NCI-H510A (cell line): ENCODE measurements around the gene TMEM178B.
"Not testable (repeated sequence)": the region's sequence is repeated elsewhere in the genome, so short reads cannot be mapped to it uniquely, and the experiment has no call there.

ENCODE experiments used
- DNase-seq: peaks from one replicate; lab custom pipeline; 2025; lab: John Stamatoyannopoulos, UW

Gene TMEM178B

DNA sequence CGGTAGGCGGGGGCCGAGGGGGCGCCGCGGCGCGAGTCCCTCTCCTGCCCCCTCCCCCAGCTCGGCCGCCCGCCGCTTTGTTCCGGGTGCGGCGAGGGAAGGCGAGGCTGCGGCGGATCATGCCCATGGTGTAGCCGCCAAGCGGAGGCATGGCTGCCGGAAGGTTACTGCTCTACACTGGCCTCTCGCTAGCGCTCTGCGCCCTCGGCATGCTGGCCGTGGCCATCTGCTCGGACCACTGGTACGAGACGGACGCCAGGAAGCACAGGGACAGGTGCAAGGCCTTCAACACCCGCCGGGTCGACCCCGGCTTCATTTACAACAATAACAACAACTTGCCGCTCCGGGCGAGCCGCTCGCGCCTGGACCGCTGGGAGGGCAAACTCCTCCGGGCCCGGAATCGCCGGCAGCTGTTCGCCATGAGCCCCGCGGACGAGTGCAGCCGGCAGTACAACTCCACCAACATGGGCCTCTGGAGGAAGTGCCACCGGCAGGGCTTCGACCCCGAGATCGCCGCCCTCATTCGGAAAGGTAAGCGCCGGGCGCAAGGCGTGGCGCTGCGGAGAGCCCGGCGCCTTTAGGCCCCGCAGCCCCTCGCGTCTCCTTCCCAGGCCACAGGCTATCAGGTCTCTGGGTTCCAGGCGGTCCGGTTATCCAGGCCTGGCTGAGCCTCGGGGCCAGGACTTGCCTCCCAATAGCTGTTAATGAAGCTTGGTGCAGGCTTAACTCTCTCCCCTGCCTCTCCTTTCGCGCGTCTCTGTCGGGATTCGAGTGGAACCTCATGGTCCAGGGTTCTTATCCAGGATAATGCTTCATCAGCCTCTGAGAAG lies 513 bp downstream of the TMEM178B start:
- DNase-seq = peak; percentile 48

DNA sequence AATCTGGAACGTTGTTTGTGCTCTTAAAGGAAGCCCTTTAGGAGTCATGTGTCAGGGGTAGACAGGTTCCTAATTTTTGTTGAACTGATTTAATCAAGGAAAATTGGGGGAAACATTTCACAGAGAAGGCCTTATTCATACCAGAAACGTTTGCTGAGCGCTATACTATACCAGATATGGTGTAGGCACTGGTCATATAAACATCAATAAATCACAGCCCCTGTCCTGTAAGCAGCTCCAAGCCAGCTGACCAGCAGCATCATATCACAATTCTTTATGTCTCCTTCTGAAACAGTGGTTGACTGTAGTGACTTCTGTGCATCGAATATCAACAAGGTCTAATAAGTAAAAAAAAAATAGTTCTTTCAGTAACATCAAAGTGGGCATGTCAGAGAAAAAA lies 1.1 kb downstream of the TMEM178B start:
- no peak for DNase-seq

DNA sequence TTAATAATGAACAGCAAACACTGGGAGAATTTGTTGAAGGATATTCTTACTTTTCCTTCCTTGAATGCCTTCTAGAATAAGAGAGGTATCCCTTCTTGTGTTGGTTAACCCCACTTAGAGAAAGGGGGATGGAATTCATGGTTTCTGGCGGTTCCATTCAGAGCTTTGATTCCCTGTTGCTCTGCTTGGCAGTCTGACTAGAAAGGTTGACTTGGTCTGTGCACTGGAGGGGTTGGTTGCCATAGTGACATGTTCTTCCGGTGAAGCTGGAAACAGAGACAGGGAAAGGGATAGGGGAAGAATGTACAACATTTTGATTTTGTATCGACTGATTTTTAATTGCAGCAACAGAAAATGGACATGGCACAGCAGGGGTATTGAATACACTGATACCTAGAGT lies 2.5 kb downstream of the TMEM178B start:
- peak; percentile 11 for DNase-seq

GRCh38 chr7:141079219-141079618 lies 5.4 kb downstream of the TMEM178B start:
- DNase-seq = no peak

- DNase-seq = not testable (repeated sequence)
Measured at GRCh38 chr7:141089490-141089889, 15.6 kb downstream of the TMEM178B start.

- no peak for DNase-seq
Measured at GRCh38 chr7:141094336-141095070, 20.6 kb downstream of the TMEM178B start.

- no peak for DNase-seq
Measured at GRCh38 chr7:141097430-141097829, 23.6 kb downstream of the TMEM178B start.

GRCh38 chr7:141102436-141102835 lies 28.6 kb downstream of the TMEM178B start:
- DNase-seq = no peak

DNA sequence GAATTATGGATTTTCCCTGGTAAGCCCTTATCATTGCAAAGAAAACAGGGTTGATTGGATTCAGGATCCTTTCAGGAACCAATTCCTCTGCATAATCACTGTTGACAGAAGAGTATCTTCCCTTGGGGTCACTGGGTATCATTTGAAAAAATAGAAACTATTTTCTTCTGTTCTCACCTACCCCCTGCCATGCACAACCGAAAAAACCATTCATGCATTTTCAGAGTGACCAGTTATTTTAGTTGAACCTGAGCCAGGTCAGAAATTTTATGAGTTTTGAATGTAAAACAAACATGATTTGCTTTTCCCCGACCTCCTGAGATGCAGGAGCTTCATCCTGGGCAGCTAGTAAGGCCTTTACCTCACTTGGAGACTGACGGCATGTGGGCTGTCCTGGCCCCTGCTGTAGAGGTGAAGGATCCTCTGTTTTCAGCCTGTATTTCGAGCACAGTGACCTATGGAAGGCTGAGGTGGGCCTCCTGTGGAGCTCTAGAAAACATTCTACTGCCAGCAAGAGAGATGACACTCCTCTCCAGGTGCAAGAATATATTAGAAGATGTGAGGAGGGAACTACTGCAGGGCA lies 30.1 kb downstream of the TMEM178B start:
- DNase-seq = no peak

DNA sequence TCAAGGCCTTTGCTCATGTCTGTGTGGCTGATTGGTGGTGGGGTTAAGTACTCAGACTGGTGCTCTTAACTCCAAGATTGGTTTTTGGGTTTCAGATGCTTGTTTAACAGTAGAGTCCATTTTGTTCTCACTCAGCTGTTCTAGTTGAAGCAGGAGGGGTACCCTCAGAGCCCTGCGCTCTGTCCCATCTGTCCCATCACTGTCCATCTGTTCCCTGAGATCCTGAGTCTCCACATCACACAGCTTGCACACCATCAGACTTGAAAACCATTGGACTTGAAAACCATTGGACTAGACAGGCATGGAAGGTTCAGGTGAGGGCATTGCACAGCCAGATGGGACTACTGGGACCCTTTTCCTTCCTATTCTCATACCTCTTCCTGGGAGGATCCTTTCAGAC lies 39.3 kb downstream of the TMEM178B start:
- no peak for DNase-seq

DNA sequence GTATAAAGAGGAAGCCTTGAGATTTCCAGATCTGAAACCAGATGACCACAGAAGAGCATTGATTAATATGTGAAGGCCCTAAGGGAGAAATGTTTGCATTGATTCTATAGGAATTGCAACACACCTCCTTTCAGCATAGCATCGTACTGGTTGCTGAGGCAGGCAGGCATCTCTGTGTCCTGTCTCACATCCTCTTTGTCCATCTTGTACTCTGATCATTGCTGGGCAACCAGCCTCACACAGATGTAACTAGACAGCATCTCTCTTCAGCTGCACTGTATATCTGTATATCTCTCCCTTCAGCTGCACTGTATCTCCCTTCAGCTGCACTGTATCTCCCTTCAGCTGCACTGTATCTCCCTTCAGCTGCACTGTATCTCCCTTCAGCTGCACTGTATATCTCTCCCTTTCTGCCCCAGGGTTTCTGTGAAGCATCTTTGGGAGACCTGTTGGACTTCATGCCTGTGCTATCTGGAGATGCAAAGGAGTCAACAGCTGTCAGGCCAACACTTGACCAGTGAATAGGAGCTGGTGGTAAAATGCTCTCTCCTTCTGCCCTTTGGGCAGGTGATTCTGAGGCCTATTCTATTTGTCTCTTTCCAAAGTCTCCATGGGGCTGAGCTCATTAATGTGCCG lies 40.3 kb downstream of the TMEM178B start:
- DNase-seq = no peak

DNA sequence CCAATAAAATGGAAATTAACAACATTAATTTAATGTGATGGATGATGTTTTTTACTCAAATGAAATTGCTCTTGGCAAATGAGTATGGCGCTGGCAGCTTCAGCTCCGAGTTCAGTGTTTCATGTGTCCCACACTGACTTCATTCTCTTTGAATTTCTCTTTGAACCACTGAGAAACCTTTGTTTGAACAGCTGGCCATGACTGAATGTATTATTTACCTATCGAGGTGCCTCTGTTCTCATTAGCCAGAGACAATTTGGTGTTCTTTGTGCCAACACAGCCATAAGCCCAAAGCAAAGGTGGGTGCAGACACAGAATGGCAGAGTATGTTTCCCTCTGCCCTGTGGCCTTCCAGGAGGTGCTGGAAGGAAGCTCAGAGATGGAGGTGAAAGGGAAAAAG lies 42.1 kb downstream of the TMEM178B start:
- DNase-seq = peak; percentile 49

DNA sequence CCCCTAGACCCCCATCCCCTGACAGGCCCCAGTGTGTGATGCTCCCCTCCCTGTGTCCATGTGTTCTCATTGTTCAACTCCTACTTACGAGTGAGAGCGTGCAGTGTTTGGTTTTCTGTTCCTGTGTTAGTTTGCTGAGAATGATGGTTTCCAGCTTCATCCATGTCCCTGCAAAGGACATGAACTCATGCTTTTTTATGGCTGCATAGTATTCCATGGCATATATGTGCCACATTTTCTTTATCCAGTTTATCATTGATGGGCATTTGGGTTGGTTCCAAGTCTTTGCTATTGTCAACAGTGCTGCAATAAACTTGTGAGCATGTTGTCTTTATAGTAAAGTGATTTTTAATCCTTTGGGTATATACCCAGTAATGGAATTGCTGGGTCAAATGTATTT lies 42.8 kb downstream of the TMEM178B start:
- not testable (repeated sequence) for DNase-seq

DNA sequence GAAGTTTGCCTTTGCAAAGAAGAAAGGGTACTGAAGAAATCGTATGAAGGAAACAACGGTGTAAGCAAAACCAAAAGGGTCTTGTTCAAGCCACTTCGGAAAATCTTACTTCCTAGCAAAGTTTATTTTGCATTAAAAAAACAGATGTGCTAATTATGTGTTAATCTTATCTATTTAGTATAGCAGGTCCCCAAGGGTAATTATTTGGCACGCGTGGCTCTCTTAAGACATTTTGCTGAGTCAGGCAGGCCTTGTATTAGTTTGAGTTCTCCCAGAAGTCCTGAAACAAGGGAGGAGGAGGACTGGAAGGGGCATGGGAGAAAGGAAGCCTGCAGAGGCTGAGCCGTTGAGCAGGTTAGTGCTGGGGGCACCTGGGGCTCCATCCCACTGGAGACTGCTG lies 44.9 kb downstream of the TMEM178B start:
- no peak for DNase-seq

GRCh38 chr7:141119187-141119586 lies 45.3 kb downstream of the TMEM178B start:
- no peak for DNase-seq

GRCh38 chr7:141122736-141123135 lies 48.9 kb downstream of the TMEM178B start:
- DNase-seq = no peak

GRCh38 chr7:141123522-141123921 lies 49.7 kb downstream of the TMEM178B start:
- DNase-seq = no peak

GRCh38 chr7:141126107-141126506 lies 52.2 kb downstream of the TMEM178B start:
- DNase-seq = no peak

DNA sequence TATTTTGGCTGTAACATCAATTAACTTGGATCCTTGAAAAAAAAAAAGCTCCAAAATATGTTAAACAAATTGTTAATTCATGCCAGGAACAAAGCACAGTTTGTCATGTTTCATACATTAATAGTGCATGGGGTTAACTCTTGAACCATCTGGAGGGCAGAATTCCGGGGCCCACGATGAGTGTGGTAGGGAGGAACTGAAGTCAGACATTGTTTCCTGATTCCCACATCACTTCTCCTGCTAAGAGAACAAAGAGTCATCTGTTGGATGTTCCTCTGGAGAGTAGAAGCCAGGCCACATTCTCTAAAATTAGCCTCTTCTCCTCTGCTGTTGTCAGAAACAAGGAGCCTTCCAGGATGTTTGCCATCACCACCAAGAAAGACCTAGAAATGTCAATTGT lies 54.6 kb downstream of the TMEM178B start:
- no peak for DNase-seq

DNA sequence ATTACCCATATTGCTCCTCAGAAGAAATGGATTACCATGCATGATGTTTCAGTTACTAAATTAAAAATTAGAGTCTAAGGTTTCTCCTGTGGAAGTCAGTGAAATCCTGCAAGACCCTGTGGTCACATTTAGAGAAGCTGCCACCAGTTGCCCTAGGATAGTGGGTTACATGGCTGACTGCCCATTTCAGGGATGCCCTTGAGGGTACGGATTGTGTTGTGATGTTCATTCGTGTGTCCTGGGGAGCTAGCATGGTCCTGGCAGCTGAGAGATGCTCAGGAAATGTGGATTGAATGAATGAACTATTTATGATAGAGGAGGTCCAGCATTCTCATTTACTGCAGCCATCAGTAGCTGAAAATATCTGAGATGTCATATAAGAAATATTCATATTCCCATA lies 55.1 kb downstream of the TMEM178B start:
- no peak for DNase-seq

- no peak for DNase-seq
Measured at GRCh38 chr7:141132671-141133070, 58.8 kb downstream of the TMEM178B start.

DNA sequence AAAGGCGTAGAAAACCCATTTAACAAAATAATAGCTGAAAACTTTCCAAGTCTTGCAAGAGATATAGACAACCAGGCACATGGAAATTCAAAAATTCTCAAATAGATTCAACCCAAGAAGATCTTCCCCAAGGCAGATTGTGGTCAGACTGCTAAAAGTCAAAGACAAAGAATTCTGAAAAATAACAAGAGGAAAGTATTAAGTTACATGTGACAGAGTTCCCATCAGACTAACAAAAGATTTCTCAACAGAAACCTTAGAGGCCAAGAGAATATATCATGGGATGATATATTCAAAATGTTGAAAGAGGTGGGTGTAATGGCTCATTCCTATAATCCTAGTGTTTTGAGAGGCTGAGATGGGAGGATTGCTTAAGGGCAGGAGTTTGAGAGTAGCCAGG lies 59.8 kb downstream of the TMEM178B start:
- DNase-seq = no peak

GRCh38 chr7:141142058-141142457 lies 68.2 kb downstream of the TMEM178B start:
- DNase-seq = no peak
